K562 (cell line): ENCODE data around the gene ARFGAP3. TPM values are rescaled to one million over a fixed set of nuclear protein-coding genes. Genes with fewer than 3 reads are reported as not detected.

ENCODE experiments used
- ARNT ChIP-seq, 2 experiments: fragments of 450-650 bp; IDR thresholded peaks; 2 replicates each; pipeline ENCODE4 v1.6.1; 2016; ENCODE audit warnings: mild to moderate bottlenecking in 1 of 2
- CBX1 ChIP-seq: sonication (generic); IDR thresholded peaks from 2 replicates; pipeline ENCODE4 v1.6.1; 2016; ENCODE audit warnings: antibody characterized with exemption, low read depth, mild to moderate bottlenecking
- EZH2 ChIP-seq: IDR thresholded peaks from 2 replicates; pipeline ENCODE4 v1.6.1; 2012; ENCODE audit warnings: low read depth, mild to moderate bottlenecking, inconsistent platforms, low read length, borderline replicate concordance
- KHSRP ChIP-seq: fragments of 450-650 bp; IDR thresholded peaks from 2 replicates; pipeline ENCODE4 v1.6.1; 2017
- MAZ ChIP-seq, 2 experiments: fragments of 450-650 bp in 1 of 2; sonication (generic) in 1 of 2; formaldehyde crosslinking; IDR thresholded peaks in 1 of 2; conservative IDR thresholded peaks in 1 of 2; 2 replicates each; pipeline versions ENCODE4 v1.4.0 to v1.5.0; 2020; ENCODE audit warnings: mild to moderate bottlenecking in 1 of 2, missing genetic modification reagents in 1 of 2
- MTA2 ChIP-seq: fragments of 450-650 bp; IDR thresholded peaks from 2 replicates; pipeline ENCODE4 v1.6.1; 2016; ENCODE audit warnings: low read depth
- NBN ChIP-seq: fragments of 450-650 bp; IDR thresholded peaks from 2 replicates; pipeline ENCODE4 v1.6.1; 2016; ENCODE audit warnings: low read depth, mild to moderate bottlenecking
- SMAD3 ChIP-seq: fragments of 450-650 bp; formaldehyde crosslinking; conservative IDR thresholded peaks from 2 replicates; pipeline ENCODE4 v1.4.0; 2020; ENCODE audit warnings: mild to moderate bottlenecking
- SMARCA5 ChIP-seq: fragments of 450-650 bp; IDR thresholded peaks from 2 replicates; pipeline ENCODE4 v1.6.1; 2016
- SUPT5H ChIP-seq: fragments of 450-650 bp; IDR thresholded peaks from 2 replicates; pipeline ENCODE4 v1.6.1; 2016
- TBP ChIP-seq: optimal IDR thresholded peaks from 2 replicates; pipeline ENCODE3; 2011; ENCODE audit warnings: low read depth, low read length, improper control_type of control experiment
- ZKSCAN3 ChIP-seq: fragments of 250-450 bp; sonication (Bioruptor Pico); IDR thresholded peaks from 2 replicates; pipeline ENCODE4 v1.4.0; 2020
- ZNF12 ChIP-seq: sonication (generic); formaldehyde crosslinking; IDR thresholded peaks from 2 replicates; pipeline ENCODE4 v1.4.0; 2020; ENCODE audit warnings: mild to moderate bottlenecking, missing genetic modification reagents
- ZNF165 ChIP-seq: fragments of 250-450 bp; sonication (Bioruptor Pico); IDR thresholded peaks from 2 replicates; pipeline ENCODE4 v1.4.0; 2020; ENCODE audit warnings: borderline replicate concordance
- ZNF184 ChIP-seq: sonication (generic); formaldehyde crosslinking; IDR thresholded peaks from 2 replicates; pipeline ENCODE4 v1.5.0; 2020; ENCODE audit warnings: missing genetic modification reagents
- ZNF23 ChIP-seq: fragments of 250-450 bp; sonication (Bioruptor Pico); IDR thresholded peaks from 2 replicates; pipeline ENCODE4 v1.4.0; 2020; ENCODE audit warnings: mild to moderate bottlenecking
- ZNF57 ChIP-seq: fragments of 450-650 bp; formaldehyde crosslinking; IDR thresholded peaks from 2 replicates; pipeline ENCODE4 v1.4.0; 2020; ENCODE audit warnings: mild to moderate bottlenecking, moderate library complexity
- polyA plus RNA-seq, 8 experiments: library from polyadenylated mRNA; depleted of rRNA in 4 of 8; stranded (reverse) in 5 of 8; unstranded in 3 of 8; fragments of >200 nt; fragmentation: Nextera tagmentation in 2 of 8; fragmentation: Illumina TruSeq in 1 of 8; extraction: Ambion mirVana in 2 of 8; extraction: Trizol in 1 of 8; gene quantifications; 2 replicates each; pipeline versions ENCODE4 v1.2.1 to v1.2.3, GENCODE V29; 2011 to 2014; ENCODE audit warnings: inconsistent platforms in 1 of 8, missing spikeins in 1 of 8
- total RNA-seq, 7 experiments: library from RNA; depleted of rRNA in 6 of 7; stranded (reverse); fragments of >200 nt in 6 of 7; fragmentation: Illumina TruSeq in 2 of 7; extraction: Trizol in 2 of 7; gene quantifications; 2 replicates each; pipeline versions ENCODE4 v1.2.1 to v1.2.3, GENCODE V29; 2011 to 2021; ENCODE audit warnings: low replicate concordance in 1 of 7
- TF ChIP-seq, protein P1 (sequence below): sonication (generic); formaldehyde crosslinking; IDR thresholded peaks from 2 replicates; pipeline ENCODE4 v1.8.0; 2022; ENCODE audit warnings: mild to moderate bottlenecking, low read depth, missing genetic modification reagents
- TF ChIP-seq, protein P2 (sequence below): fragments of 450-650 bp; IDR thresholded peaks from 2 replicates; pipeline ENCODE4 v1.6.1; 2014; ENCODE audit warnings: low read depth, mild to moderate bottlenecking, moderate library complexity, borderline replicate concordance
- TF ChIP-seq, protein P3 (sequence below): fragments of 250-450 bp; sonication (Bioruptor Pico); IDR thresholded peaks from 2 replicates; pipeline ENCODE4 v1.9.0; 2021; ENCODE audit warnings: mild to moderate bottlenecking
- TF ChIP-seq, protein P4 (sequence below), 3 experiments: fragments of 200-800 bp in 1 of 3; sonication (Bioruptor generic) in 1 of 3; sonication (generic) in 1 of 3; formaldehyde crosslinking in 1 of 3; IDR thresholded peaks; 2 replicates each; pipeline versions ENCODE4 v1.6.1 to v1.8.0; 2016 to 2022; ENCODE audit warnings: mild to moderate bottlenecking in 2 of 3, missing compliant biosample characterization in 2 of 3, missing genetic modification characterization in 2 of 3, missing genetic modification reagents in 1 of 3
- TF ChIP-seq, protein P5 (sequence below): fragments of 450-650 bp; formaldehyde crosslinking; IDR thresholded peaks from 2 replicates; pipeline ENCODE4 v1.4.0; 2022; ENCODE audit warnings: missing genetic modification characterization
- TF ChIP-seq, protein P6 (sequence below): fragments of 250-450 bp; sonication (Bioruptor Pico); IDR thresholded peaks from 2 replicates; pipeline ENCODE4 v1.4.0; 2020

Gene ARFGAP3
- total and polyA plus RNA-seq, 9 of the 15 experiments (the other 6 are each of a cell fraction or from before 2014, with no cell fraction given), result 14.2 to 31.9 (median 22.7) TPM

GRCh38 chr22:42856865-42857704, at the start of gene ARFGAP3 (continued):
- TF ChIP-seq ZNF57 (CRISPR knock-in tag) (no peak), ZNF12 (CRISPR knock-in tag) (no peak), SUPT5H (peak; percentile 60; the same call in 1 of the 2 replicates), MTA2 (no peak), ZKSCAN3 (no peak), ZNF165 (CRISPR knock-in tag) (no peak), MAZ (CRISPR knock-in tag; conservative IDR thresholded peaks at IDR 0.05 in 1 of 2, IDR thresholded peaks at IDR 0.05 in 1 of 2) (peak; percentile 82 to 83), CBX1 (peak; percentile 73; the same call in 1 of the 2 replicates), SMARCA5 (no peak), KHSRP (no peak), EZH2 (no peak), SMAD3 (no peak), TBP (peak; percentile 33), NBN (0 out of 2 replicates have a peak, but pooled peaks have one; percentile 19), ARNT (IDR thresholded peaks at IDR 0.05) (no peak), ZNF184 (CRISPR knock-in tag) (no peak), ZNF23 (CRISPR knock-in tag) (no peak)
- TF ChIP-seq, protein P1, sequence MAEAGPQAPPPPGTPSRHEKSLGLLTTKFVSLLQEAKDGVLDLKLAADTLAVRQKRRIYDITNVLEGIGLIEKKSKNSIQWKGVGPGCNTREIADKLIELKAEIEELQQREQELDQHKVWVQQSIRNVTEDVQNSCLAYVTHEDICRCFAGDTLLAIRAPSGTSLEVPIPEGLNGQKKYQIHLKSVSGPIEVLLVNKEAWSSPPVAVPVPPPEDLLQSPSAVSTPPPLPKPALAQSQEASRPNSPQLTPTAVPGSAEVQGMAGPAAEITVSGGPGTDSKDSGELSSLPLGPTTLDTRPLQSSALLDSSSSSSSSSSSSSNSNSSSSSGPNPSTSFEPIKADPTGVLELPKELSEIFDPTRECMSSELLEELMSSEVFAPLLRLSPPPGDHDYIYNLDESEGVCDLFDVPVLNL, result no peak
- TF ChIP-seq, protein P2, sequence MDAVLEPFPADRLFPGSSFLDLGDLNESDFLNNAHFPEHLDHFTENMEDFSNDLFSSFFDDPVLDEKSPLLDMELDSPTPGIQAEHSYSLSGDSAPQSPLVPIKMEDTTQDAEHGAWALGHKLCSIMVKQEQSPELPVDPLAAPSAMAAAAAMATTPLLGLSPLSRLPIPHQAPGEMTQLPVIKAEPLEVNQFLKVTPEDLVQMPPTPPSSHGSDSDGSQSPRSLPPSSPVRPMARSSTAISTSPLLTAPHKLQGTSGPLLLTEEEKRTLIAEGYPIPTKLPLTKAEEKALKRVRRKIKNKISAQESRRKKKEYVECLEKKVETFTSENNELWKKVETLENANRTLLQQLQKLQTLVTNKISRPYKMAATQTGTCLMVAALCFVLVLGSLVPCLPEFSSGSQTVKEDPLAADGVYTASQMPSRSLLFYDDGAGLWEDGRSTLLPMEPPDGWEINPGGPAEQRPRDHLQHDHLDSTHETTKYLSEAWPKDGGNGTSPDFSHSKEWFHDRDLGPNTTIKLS, result peak; percentile 85; the same call in 1 of the 2 replicates
- TF ChIP-seq, protein P3, sequence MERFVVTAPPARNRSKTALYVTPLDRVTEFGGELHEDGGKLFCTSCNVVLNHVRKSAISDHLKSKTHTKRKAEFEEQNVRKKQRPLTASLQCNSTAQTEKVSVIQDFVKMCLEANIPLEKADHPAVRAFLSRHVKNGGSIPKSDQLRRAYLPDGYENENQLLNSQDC, result no peak
- TF ChIP-seq, protein P4, sequence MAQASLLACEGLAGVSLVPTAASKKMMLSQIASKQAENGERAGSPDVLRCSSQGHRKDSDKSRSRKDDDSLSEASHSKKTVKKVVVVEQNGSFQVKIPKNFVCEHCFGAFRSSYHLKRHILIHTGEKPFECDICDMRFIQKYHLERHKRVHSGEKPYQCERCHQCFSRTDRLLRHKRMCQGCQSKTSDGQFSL (CRISPR knock-in tag; IDR thresholded peaks at IDR 0.05), result no peak
- TF ChIP-seq, protein P4 (tag; IDR thresholded peaks at IDR 0.05), result no peak
- TF ChIP-seq, protein P5, sequence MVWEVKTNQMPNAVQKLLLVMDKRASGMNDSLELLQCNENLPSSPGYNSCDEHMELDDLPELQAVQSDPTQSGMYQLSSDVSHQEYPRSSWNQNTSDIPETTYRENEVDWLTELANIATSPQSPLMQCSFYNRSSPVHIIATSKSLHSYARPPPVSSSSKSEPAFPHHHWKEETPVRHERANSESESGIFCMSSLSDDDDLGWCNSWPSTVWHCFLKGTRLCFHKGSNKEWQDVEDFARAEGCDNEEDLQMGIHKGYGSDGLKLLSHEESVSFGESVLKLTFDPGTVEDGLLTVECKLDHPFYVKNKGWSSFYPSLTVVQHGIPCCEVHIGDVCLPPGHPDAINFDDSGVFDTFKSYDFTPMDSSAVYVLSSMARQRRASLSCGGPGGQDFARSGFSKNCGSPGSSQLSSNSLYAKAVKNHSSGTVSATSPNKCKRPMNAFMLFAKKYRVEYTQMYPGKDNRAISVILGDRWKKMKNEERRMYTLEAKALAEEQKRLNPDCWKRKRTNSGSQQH, result no peak
- TF ChIP-seq, protein P6, sequence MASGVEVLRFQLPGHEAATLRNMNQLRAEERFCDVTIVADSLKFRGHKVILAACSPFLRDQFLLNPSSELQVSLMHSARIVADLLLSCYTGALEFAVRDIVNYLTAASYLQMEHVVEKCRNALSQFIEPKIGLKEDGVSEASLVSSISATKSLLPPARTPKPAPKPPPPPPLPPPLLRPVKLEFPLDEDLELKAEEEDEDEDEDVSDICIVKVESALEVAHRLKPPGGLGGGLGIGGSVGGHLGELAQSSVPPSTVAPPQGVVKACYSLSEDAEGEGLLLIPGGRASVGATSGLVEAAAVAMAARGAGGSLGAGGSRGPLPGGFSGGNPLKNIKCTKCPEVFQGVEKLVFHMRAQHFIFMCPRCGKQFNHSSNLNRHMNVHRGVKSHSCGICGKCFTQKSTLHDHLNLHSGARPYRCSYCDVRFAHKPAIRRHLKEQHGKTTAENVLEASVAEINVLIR (CRISPR knock-in tag), result peak; percentile 49; the same call in 1 of the 2 replicates
